ENCODE data around the gene KRTAP10-3. TPM values are rescaled to one million over a fixed set of nuclear protein-coding genes. Genes with fewer than 3 reads are reported as not detected.
"Not testable (repeated sequence)": the region's sequence is repeated elsewhere in the genome, so short reads cannot be mapped to it uniquely, and the experiment has no call there.

Gene KRTAP10-3
- total RNA-seq, 1 donor from 2014 or later: not detected

- no peaks in the 10 kb centered on the region for H3K36me3 Mint-ChIP-seq (ENCODE audit: unreplicated experiment)
- H3K27me3 Mint-ChIP-seq (ENCODE audit: unreplicated experiment): no peaks in the 10 kb centered on the region
- H3K4me3 Mint-ChIP-seq (ENCODE audit: unreplicated experiment): no peak overlapping the region
Measured at GRCh38 chr21:44576025-44576420, 17.4 kb upstream of the KRTAP10-3 start.

GRCh38 chr21:44575307-44576024 is 16.9 kb upstream of the KRTAP10-3 start:
- no peak for DNase-seq (ENCODE audit: extremely low spot score, unreplicated experiment)
- Mint-ChIP-seq H3K27ac (ENCODE audit: unreplicated experiment) (no peak overlapping the region), H3K9me3 (ENCODE audit: unreplicated experiment) (peaks cover 24% of the 10 kb centered on the region), H3K4me1 (ENCODE audit: unreplicated experiment) (no peaks in the 10 kb centered on the region), H3K4me3 (ENCODE audit: unreplicated experiment) (no peak overlapping the region), H3K27me3 (ENCODE audit: unreplicated experiment) (no peaks in the 10 kb centered on the region), H3K36me3 (ENCODE audit: unreplicated experiment) (no peaks in the 10 kb centered on the region)
- no peak for TF ChIP-seq CTCF (IDR thresholded peaks at IDR 0.05)

More at GRCh38 chr21:44576025-44576420, 17.4 kb upstream of the KRTAP10-3 start:
- no peak for DNase-seq (ENCODE audit: extremely low spot score, unreplicated experiment)
- H3K27ac Mint-ChIP-seq (ENCODE audit: unreplicated experiment): no peak overlapping the region
- H3K9me3 Mint-ChIP-seq (ENCODE audit: unreplicated experiment): peaks cover 22% of the 10 kb centered on the region
- TF ChIP-seq CTCF (IDR thresholded peaks at IDR 0.05): no peak
- H3K4me1 Mint-ChIP-seq (ENCODE audit: unreplicated experiment): no peaks in the 10 kb centered on the region

- no peak overlapping the region for H3K27ac Mint-ChIP-seq (ENCODE audit: unreplicated experiment)
- no peak for DNase-seq (ENCODE audit: extremely low spot score, unreplicated experiment)
- H3K9me3 Mint-ChIP-seq (ENCODE audit: unreplicated experiment): peaks cover 26% of the 10 kb centered on the region
- no peaks in the 10 kb centered on the region for H3K27me3 Mint-ChIP-seq (ENCODE audit: unreplicated experiment)
- H3K4me1 Mint-ChIP-seq (ENCODE audit: unreplicated experiment): no peaks in the 10 kb centered on the region
- TF ChIP-seq CTCF (IDR thresholded peaks at IDR 0.05): no peak
- H3K36me3 Mint-ChIP-seq (ENCODE audit: unreplicated experiment): no peaks in the 10 kb centered on the region
- no peak overlapping the region for H3K4me3 Mint-ChIP-seq (ENCODE audit: unreplicated experiment)
Measured at GRCh38 chr21:44574457-44575306, 16.1 kb upstream of the KRTAP10-3 start.

GRCh38 chr21:44573630-44574456 is 15.2 kb upstream of the KRTAP10-3 start, which contains the start of gene KRTAP10-4:
TSS of gene KRTAP10-4 (plus strand) at chr21:44573729. CDS start at chr21:44573759, 30 bp downstream.
- DNase-seq (ENCODE audit: extremely low spot score, unreplicated experiment); H3K4me1 Mint-ChIP-seq (ENCODE audit: unreplicated experiment); H3K4me3 Mint-ChIP-seq (ENCODE audit: unreplicated experiment); H3K27ac Mint-ChIP-seq (ENCODE audit: unreplicated experiment); H3K36me3 Mint-ChIP-seq (ENCODE audit: unreplicated experiment); H3K27me3 Mint-ChIP-seq (ENCODE audit: unreplicated experiment): not testable (repeated sequence)
- peaks cover 26% of the 10 kb centered on the region for H3K9me3 Mint-ChIP-seq (ENCODE audit: unreplicated experiment)

- H3K4me1 Mint-ChIP-seq (ENCODE audit: unreplicated experiment): no peaks in the 10 kb centered on the region
- H3K27ac Mint-ChIP-seq (ENCODE audit: unreplicated experiment): no peak overlapping the region
- no peaks in the 10 kb centered on the region for H3K36me3 Mint-ChIP-seq (ENCODE audit: unreplicated experiment)
- DNase-seq (ENCODE audit: extremely low spot score, unreplicated experiment): peak; percentile 44
- no peak overlapping the region for H3K4me3 Mint-ChIP-seq (ENCODE audit: unreplicated experiment)
- no peak for TF ChIP-seq CTCF (IDR thresholded peaks at IDR 0.05)
- peaks cover 23% of the 10 kb centered on the region for H3K9me3 Mint-ChIP-seq (ENCODE audit: unreplicated experiment)
- no peaks in the 10 kb centered on the region for H3K27me3 Mint-ChIP-seq (ENCODE audit: unreplicated experiment)
Measured at GRCh38 chr21:44572959-44573583, 14.5 kb upstream of the KRTAP10-3 start.
